GM12878 (cell line): ENCODE data around the gene CTNNA3. TPM values are rescaled to one million over a fixed set of nuclear protein-coding genes. Genes with fewer than 3 reads are reported as not detected.

Experiments
- ATAC-seq: fragments of 200-7000 bp; cut with Tn5 transposase; 3 replicates; pipeline ENCODE4 v1.9.1; 2020; ENCODE audit warnings: mild to moderate bottlenecking, moderate library complexity
- BruUV-seq: library from RNA; stranded (reverse); fragments of 400-500 nt; replicated peaks from 2 replicates; lab custom pipeline; 2021; lab: Mats Ljungman, UMichigan
- CTCF ChIA-PET: fragments of 300-600 bp; sonication (Branson Sonifier 250); formaldehyde crosslinking; extraction: SDS; loops from one replicate; lab custom pipeline; 2021; ENCODE audit warnings: inconsistent platforms; lab: Yijun Ruan, JAX
- POLR2A ChIA-PET: fragments of 350-600 bp; formaldehyde crosslinking; extraction: SDS; loops from one replicate; lab custom pipeline; 2021; ENCODE audit warnings: inconsistent platforms; lab: Charles Lee
- RAD21 ChIA-PET: fragments of 300-600 bp; sonication (Branson Sonifier 250); formaldehyde crosslinking; loops from one replicate; lab custom pipeline; 2023; ENCODE audit warnings: antibody characterized with exemption; ENCODE audit not compliant: unreplicated experiment; lab: Charles Lee
- SMC1A ChIA-PET: fragments of 300-600 bp; sonication (Branson Sonifier 250); formaldehyde crosslinking; loops from one replicate; lab custom pipeline; 2023; ENCODE audit not compliant: unreplicated experiment, uncharacterized antibody; lab: Charles Lee
- DNase-seq: peaks from one replicate; pipeline ENCODE4 v3.0.0-alpha.2; 2011; ENCODE audit warnings: low read depth, low spot score
- FAIRE-seq: peaks from 3 replicates; lab custom pipeline; 2011; peaks lifted over from hg19 to GRCh38; lab: Jason Lieb, UNC
- H2AFZ ChIP-seq: 2 replicates; pipeline ENCODE4 v1.6.0; 2011; ENCODE audit warnings: low read depth, low read length, control low read depth; ENCODE audit not compliant: control insufficient read depth
- H3K27ac ChIP-seq: 2 replicates; pipeline ENCODE4 v1.5.1; 2011; ENCODE audit warnings: control low read depth; ENCODE audit not compliant: control insufficient read depth, insufficient read depth
- H3K27me3 ChIP-seq, 2 experiments: replicated peaks in 1 of 2; 2 replicates each; pipeline versions ENCODE4 v1.6.0 to v1.6.1; 2011; ENCODE audit warnings: low read length in 1 of 2; ENCODE audit not compliant: control insufficient read depth in 2 of 2, insufficient read depth in 2 of 2
- H3K36me3 ChIP-seq, 2 experiments: 2 replicates each; pipeline ENCODE4 v1.5.1; 2011; ENCODE audit warnings: low read length in 1 of 2; ENCODE audit not compliant: control insufficient read depth in 2 of 2, insufficient read depth in 2 of 2
- H3K4me1 ChIP-seq: 2 replicates; pipeline ENCODE4 v1.6.1; 2011; ENCODE audit warnings: mild to moderate bottlenecking, low read length, moderate library complexity, mixed read lengths; ENCODE audit not compliant: control insufficient read depth, insufficient read depth
- H3K4me2 ChIP-seq: 2 replicates; pipeline ENCODE4 v1.6.0; 2011; ENCODE audit warnings: control low read depth; ENCODE audit not compliant: control insufficient read depth, insufficient read depth
- H3K4me3 ChIP-seq: fragments of 200-600 bp; sonication (generic); 2 replicates; pipeline ENCODE4 v1.5.1; 2016
- H3K79me2 ChIP-seq: 2 replicates; pipeline ENCODE4 v1.6.0; 2011; ENCODE audit warnings: low read length; ENCODE audit not compliant: control insufficient read depth, insufficient read depth
- H3K9ac ChIP-seq: 2 replicates; pipeline ENCODE4 v1.8.0; 2011; ENCODE audit warnings: low read length, control low read depth, mixed read lengths; ENCODE audit not compliant: control insufficient read depth, insufficient read depth
- H3K9me3 ChIP-seq: replicated peaks from 3 replicates; pipeline ENCODE4 v1.5.1; 2011; ENCODE audit warnings: mild to moderate bottlenecking, low read length; ENCODE audit not compliant: control insufficient read depth, insufficient read depth
- H4K20me1 ChIP-seq: 2 replicates; pipeline ENCODE4 v1.6.0; 2011; ENCODE audit not compliant: control insufficient read depth, insufficient read depth
- CHD2 ChIP-seq: IDR thresholded peaks from 2 replicates; pipeline ENCODE4 v1.6.1; 2011; ENCODE audit warnings: low read depth, low read length, improper control_type of control experiment, borderline replicate concordance
- FOS ChIP-seq: IDR thresholded peaks from 3 replicates; pipeline ENCODE4 v1.6.1; 2011; ENCODE audit warnings: borderline replicate concordance; ENCODE audit not compliant: insufficient read length; ENCODE audit errors: extremely low read depth
- JUND ChIP-seq: IDR thresholded peaks from 2 replicates; pipeline ENCODE4 v1.6.1; 2012; ENCODE audit warnings: low read depth, mild to moderate bottlenecking, low read length, improper control_type of control experiment, moderate library complexity
- RB1 ChIP-seq: fragments of 450-650 bp; formaldehyde crosslinking; IDR thresholded peaks from 2 replicates; pipeline ENCODE4 v1.6.1; 2017; ENCODE audit warnings: mild to moderate bottlenecking, borderline replicate concordance
- WGBS: methylation state at CpG from one replicate; pipeline ENCODE4 v1.1.6; 2016; ENCODE audit warnings: low lambda C conversion rate; ENCODE audit not compliant: insufficient replicate concordance, insufficient coverage; ENCODE audit errors: missing lambda C conversion rate; 5-methylcytosine and 5-hydroxymethylcytosine counted together
- in situ Hi-C: fragments of 300-500 bp; cut with MboI; formaldehyde crosslinking; loops from 9 replicates; pipeline ENCODE4 v1.14.3; 2018; ENCODE audit warnings: mixed read lengths
- intact Hi-C: fragments of 100-400 bp; cut with micrococcal nuclease; formaldehyde crosslinking; loops from one replicate; pipeline ENCODE4 v1.14.2; 2022; ENCODE audit not compliant: unreplicated experiment
- polyA plus RNA-seq, 11 experiments: library from polyadenylated mRNA; depleted of rRNA in 4 of 11; unstranded in 6 of 11; stranded (reverse) in 5 of 11; fragments of >200 nt; fragmentation: Nextera tagmentation in 4 of 11; fragmentation: Illumina TruSeq in 1 of 11; extraction: Ambion mirVana in 4 of 11; extraction: Trizol in 1 of 11; gene quantifications; 1 replicate in 1 of 11; 2 replicates in 10 of 11; pipeline versions ENCODE4 v1.2.1 to v1.2.3, GENCODE V29; 2011 to 2016; ENCODE audit warnings: inconsistent platforms in 2 of 11, missing spikeins in 2 of 11, low read depth in 1 of 11
- total RNA-seq, 4 experiments: library from RNA; depleted of rRNA in 3 of 4; stranded (reverse); fragments of >200 nt in 3 of 4; fragmentation: Illumina TruSeq in 1 of 4; extraction: Trizol in 1 of 4; gene quantifications; 2 replicates each; pipeline versions ENCODE4 v1.2.1 to v1.2.3, GENCODE V29; 2013 to 2021
- TF ChIP-seq, protein P1 (sequence below): fragments of 450-650 bp; IDR thresholded peaks from 2 replicates; pipeline ENCODE4 v1.6.1; 2018; ENCODE audit warnings: mild to moderate bottlenecking, low read depth, moderate library complexity; ENCODE audit not compliant: partially characterized antibody

CTNNA3 gene
- total and polyA plus RNA-seq, 10 of the 15 experiments (the other 5 are each of a cell fraction or from before 2014, with no cell fraction given), result under 0.01 to 4.5 (median 0.22) TPM; not detected in 2

DNA sequence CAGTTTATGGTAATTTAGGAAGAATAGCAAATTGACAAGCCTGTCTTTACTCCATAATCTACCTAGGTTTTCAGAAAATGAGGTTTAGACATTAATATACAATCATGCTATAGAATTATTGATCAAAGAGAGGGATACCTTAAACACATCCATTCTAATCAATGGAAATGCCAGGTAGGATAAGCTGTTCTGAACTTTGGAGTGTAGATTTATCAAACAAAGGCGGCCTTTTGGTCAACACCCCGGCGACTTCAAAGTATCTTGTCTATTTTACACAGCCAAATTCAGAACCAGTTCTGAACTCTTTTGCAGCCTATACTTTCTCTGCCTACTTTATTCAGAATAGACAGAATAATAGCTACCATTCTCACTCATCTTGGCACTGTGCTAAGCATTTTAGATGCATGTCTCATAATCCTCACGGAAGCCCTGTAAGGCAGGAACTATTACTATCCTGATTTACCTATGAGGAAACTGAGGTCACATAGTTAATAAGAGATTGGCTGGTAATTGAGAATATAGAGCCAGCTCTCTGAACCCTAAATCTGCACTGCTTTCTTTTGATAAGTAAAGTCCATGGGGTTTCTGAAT is 1412.0 kb downstream of the CTNNA3 start (continued):
- TF ChIP-seq, protein P1, sequence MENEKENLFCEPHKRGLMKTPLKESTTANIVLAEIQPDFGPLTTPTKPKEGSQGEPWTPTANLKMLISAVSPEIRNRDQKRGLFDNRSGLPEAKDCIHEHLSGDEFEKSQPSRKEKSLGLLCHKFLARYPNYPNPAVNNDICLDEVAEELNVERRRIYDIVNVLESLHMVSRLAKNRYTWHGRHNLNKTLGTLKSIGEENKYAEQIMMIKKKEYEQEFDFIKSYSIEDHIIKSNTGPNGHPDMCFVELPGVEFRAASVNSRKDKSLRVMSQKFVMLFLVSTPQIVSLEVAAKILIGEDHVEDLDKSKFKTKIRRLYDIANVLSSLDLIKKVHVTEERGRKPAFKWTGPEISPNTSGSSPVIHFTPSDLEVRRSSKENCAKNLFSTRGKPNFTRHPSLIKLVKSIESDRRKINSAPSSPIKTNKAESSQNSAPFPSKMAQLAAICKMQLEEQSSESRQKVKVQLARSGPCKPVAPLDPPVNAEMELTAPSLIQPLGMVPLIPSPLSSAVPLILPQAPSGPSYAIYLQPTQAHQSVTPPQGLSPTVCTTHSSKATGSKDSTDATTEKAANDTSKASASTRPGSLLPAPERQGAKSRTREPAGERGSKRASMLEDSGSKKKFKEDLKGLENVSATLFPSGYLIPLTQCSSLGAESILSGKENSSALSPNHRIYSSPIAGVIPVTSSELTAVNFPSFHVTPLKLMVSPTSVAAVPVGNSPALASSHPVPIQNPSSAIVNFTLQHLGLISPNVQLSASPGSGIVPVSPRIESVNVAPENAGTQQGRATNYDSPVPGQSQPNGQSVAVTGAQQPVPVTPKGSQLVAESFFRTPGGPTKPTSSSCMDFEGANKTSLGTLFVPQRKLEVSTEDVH, result no peak

DNA sequence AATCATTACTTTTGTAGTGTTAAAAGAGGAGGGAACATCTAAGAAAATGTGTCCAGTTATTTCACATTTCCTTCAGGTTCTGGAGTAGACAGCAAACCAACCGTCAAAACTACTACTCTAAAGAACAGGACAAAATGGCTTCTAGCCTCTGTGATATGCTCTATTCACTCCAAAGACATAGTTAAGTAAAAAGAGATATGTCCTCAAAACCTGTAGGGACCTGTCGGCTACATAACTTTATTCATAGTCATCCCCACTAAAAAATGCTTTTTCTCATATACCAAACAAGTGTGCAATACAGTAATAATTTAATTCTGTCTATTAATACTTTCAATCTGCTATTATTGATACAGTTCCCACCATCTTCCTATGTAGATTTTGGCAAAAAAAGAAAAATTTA is 1412.9 kb downstream of the CTNNA3 start:
- BruUV-seq, result no TSS peak
- RAD21 ChIA-PET, result no interaction called here

More for the DNA sequence above, 1412.9 kb downstream of the CTNNA3 start:
- Histone ChIP-seq H3K27ac (no peak overlapping the region), H3K27me3 (no peaks in the 10 kb centered on the region), H2AFZ (no peak overlapping the region), H3K4me1 (no peaks in the 10 kb centered on the region), H3K9me3 (no peaks in the 10 kb centered on the region), H3K4me2 (no peak overlapping the region), H3K36me3 (no peaks in the 10 kb centered on the region), H3K4me3 (no peak overlapping the region), H4K20me1 (no peaks in the 10 kb centered on the region), H3K9ac (no peak overlapping the region), H3K79me2 (no peaks in the 10 kb centered on the region)
- no peak for ATAC-seq
- SMC1A ChIA-PET, result interaction anchor here (0.6 kb wide), 1 partner anchor 621 kb away, joined by 3 read pairs; no protein-coding TSS in a partner anchor
- FAIRE-seq, result no peak
- WGBS, result 7% methylated on average over 2 of the region's 2 CpGs
- intact Hi-C loops (no loop called here), in situ Hi-C loops (no loop called here)
- TF ChIP-seq JUND (no peak), CHD2 (no peak), RB1 (no peak), FOS (no peak)
- POLR2A ChIA-PET, result no interaction called here
- no peak for DNase-seq
- CTCF ChIA-PET, result no interaction called here
